GM12878 (cell line): Measurements from ENCODE around the gene SPATA46. TPM values are rescaled to one million over a fixed set of nuclear protein-coding genes. Genes with fewer than 3 reads are reported as not detected.

ENCODE experiments used
- ATAC-seq: fragments of 200-7000 bp; cut with Tn5 transposase; 3 replicates; pipeline ENCODE4 v1.9.1; 2020; ENCODE audit warnings: mild to moderate bottlenecking, moderate library complexity
- BruUV-seq: library from RNA; stranded (reverse); fragments of 400-500 nt; replicated peaks from 2 replicates; lab custom pipeline; 2021; lab: Mats Ljungman, UMichigan
- CTCF ChIA-PET: fragments of 300-600 bp; sonication (Branson Sonifier 250); formaldehyde crosslinking; extraction: SDS; loops from one replicate; lab custom pipeline; 2021; ENCODE audit warnings: inconsistent platforms; lab: Yijun Ruan, JAX
- POLR2A ChIA-PET: fragments of 350-600 bp; formaldehyde crosslinking; extraction: SDS; loops from one replicate; lab custom pipeline; 2021; ENCODE audit warnings: inconsistent platforms; lab: Charles Lee
- RAD21 ChIA-PET: fragments of 300-600 bp; sonication (Branson Sonifier 250); formaldehyde crosslinking; loops from one replicate; lab custom pipeline; 2023; ENCODE audit warnings: antibody characterized with exemption; ENCODE audit not compliant: unreplicated experiment; lab: Charles Lee
- SMC1A ChIA-PET: fragments of 300-600 bp; sonication (Branson Sonifier 250); formaldehyde crosslinking; loops from one replicate; lab custom pipeline; 2023; ENCODE audit not compliant: unreplicated experiment, uncharacterized antibody; lab: Charles Lee
- DNase-seq: peaks from one replicate; pipeline ENCODE4 v3.0.0-alpha.2; 2011; ENCODE audit warnings: low read depth, low spot score
- FAIRE-seq: peaks from 3 replicates; lab custom pipeline; 2011; peaks lifted over from hg19 to GRCh38; lab: Jason Lieb, UNC
- H2AFZ ChIP-seq: 2 replicates; pipeline ENCODE4 v1.6.0; 2011; ENCODE audit warnings: low read depth, low read length, control low read depth; ENCODE audit not compliant: control insufficient read depth
- H3K27ac ChIP-seq: 2 replicates; pipeline ENCODE4 v1.5.1; 2011; ENCODE audit warnings: control low read depth; ENCODE audit not compliant: control insufficient read depth, insufficient read depth
- H3K27me3 ChIP-seq, 2 experiments: replicated peaks in 1 of 2; 2 replicates each; pipeline versions ENCODE4 v1.6.0 to v1.6.1; 2011; ENCODE audit warnings: low read length in 1 of 2; ENCODE audit not compliant: control insufficient read depth in 2 of 2, insufficient read depth in 2 of 2
- H3K36me3 ChIP-seq, 2 experiments: 2 replicates each; pipeline ENCODE4 v1.5.1; 2011; ENCODE audit warnings: low read length in 1 of 2; ENCODE audit not compliant: control insufficient read depth in 2 of 2, insufficient read depth in 2 of 2
- H3K4me1 ChIP-seq: 2 replicates; pipeline ENCODE4 v1.6.1; 2011; ENCODE audit warnings: mild to moderate bottlenecking, low read length, moderate library complexity, mixed read lengths; ENCODE audit not compliant: control insufficient read depth, insufficient read depth
- H3K4me2 ChIP-seq: 2 replicates; pipeline ENCODE4 v1.6.0; 2011; ENCODE audit warnings: control low read depth; ENCODE audit not compliant: control insufficient read depth, insufficient read depth
- H3K4me3 ChIP-seq: fragments of 200-600 bp; sonication (generic); 2 replicates; pipeline ENCODE4 v1.5.1; 2016
- H3K79me2 ChIP-seq: 2 replicates; pipeline ENCODE4 v1.6.0; 2011; ENCODE audit warnings: low read length; ENCODE audit not compliant: control insufficient read depth, insufficient read depth
- H3K9ac ChIP-seq: 2 replicates; pipeline ENCODE4 v1.8.0; 2011; ENCODE audit warnings: low read length, control low read depth, mixed read lengths; ENCODE audit not compliant: control insufficient read depth, insufficient read depth
- H3K9me3 ChIP-seq: replicated peaks from 3 replicates; pipeline ENCODE4 v1.5.1; 2011; ENCODE audit warnings: mild to moderate bottlenecking, low read length; ENCODE audit not compliant: control insufficient read depth, insufficient read depth
- H4K20me1 ChIP-seq: 2 replicates; pipeline ENCODE4 v1.6.0; 2011; ENCODE audit not compliant: control insufficient read depth, insufficient read depth
- SMARCA5 ChIP-seq: fragments of 450-650 bp; IDR thresholded peaks from 2 replicates; pipeline ENCODE4 v1.6.1; 2017; ENCODE audit warnings: mild to moderate bottlenecking
- WGBS: methylation state at CpG from one replicate; pipeline ENCODE4 v1.1.6; 2016; ENCODE audit warnings: low lambda C conversion rate; ENCODE audit not compliant: insufficient replicate concordance, insufficient coverage; ENCODE audit errors: missing lambda C conversion rate; 5-methylcytosine and 5-hydroxymethylcytosine counted together
- in situ Hi-C: fragments of 300-500 bp; cut with MboI; formaldehyde crosslinking; loops from 9 replicates; pipeline ENCODE4 v1.14.3; 2018; ENCODE audit warnings: mixed read lengths
- intact Hi-C: fragments of 100-400 bp; cut with micrococcal nuclease; formaldehyde crosslinking; loops from one replicate; pipeline ENCODE4 v1.14.2; 2022; ENCODE audit not compliant: unreplicated experiment
- polyA plus RNA-seq, 11 experiments: library from polyadenylated mRNA; depleted of rRNA in 4 of 11; unstranded in 6 of 11; stranded (reverse) in 5 of 11; fragments of >200 nt; fragmentation: Nextera tagmentation in 4 of 11; fragmentation: Illumina TruSeq in 1 of 11; extraction: Ambion mirVana in 4 of 11; extraction: Trizol in 1 of 11; gene quantifications; 1 replicate in 1 of 11; 2 replicates in 10 of 11; pipeline versions ENCODE4 v1.2.1 to v1.2.3, GENCODE V29; 2011 to 2016; ENCODE audit warnings: inconsistent platforms in 2 of 11, missing spikeins in 2 of 11, low read depth in 1 of 11
- total RNA-seq, 4 experiments: library from RNA; depleted of rRNA in 3 of 4; stranded (reverse); fragments of >200 nt in 3 of 4; fragmentation: Illumina TruSeq in 1 of 4; extraction: Trizol in 1 of 4; gene quantifications; 2 replicates each; pipeline versions ENCODE4 v1.2.1 to v1.2.3, GENCODE V29; 2013 to 2021
- TF ChIP-seq, protein P1 (sequence below): IDR thresholded peaks from 2 replicates; pipeline ENCODE4 v1.6.1; 2012; ENCODE audit warnings: low read depth, low read length, improper control_type of control experiment
- TF ChIP-seq, protein P2 (sequence below): fragments of 450-650 bp; formaldehyde crosslinking; IDR thresholded peaks from 2 replicates; pipeline ENCODE4 v1.4.0; 2022; ENCODE audit warnings: mild to moderate bottlenecking, moderate library complexity

Gene SPATA46
- total and polyA plus RNA-seq, 10 of the 15 experiments (the other 5 are each of a cell fraction or from before 2014, with no cell fraction given) = not detected

DNA sequence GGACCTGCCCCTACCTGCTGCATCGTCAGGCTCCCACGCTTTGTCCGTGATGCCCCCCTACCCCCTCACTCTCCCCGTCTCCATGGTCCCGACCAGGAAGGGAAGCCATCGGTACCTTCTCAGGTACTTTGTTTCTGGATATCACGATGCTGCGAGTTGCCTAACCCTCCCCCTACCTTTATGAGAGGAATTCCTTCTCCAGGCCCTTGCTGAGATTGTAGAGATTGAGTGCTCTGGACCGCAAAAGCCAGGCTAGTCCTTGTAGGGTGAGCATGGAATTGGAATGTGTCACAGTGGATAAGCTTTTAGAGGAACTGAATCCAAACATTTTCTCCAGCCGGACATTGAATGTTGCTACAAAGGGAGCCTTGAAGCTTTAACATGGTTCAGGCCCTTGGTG, 8.9 kb downstream of the SPATA46 start:
- Histone ChIP-seq H3K27ac (no peak overlapping the region), H3K4me2 (no peak overlapping the region), H3K36me3 (no peaks in the 10 kb centered on the region), H4K20me1 (no peaks in the 10 kb centered on the region), H3K4me3 (no peak overlapping the region), H3K9me3 (no peaks in the 10 kb centered on the region), H3K9ac (no peak overlapping the region), H3K27me3 (no peaks in the 10 kb centered on the region), H3K79me2 (no peaks in the 10 kb centered on the region), H2AFZ (no peak overlapping the region), H3K4me1 (no peaks in the 10 kb centered on the region)
- ChIA-PET SMC1A (interaction anchor here (1.1 kb wide), 1 partner anchor 23 kb away, joined by 5 read pairs; no protein-coding TSS in a partner anchor), RAD21 (interaction anchor here (1.1 kb wide), 1 partner anchor 15 kb away, joined by 3 read pairs; no protein-coding TSS in a partner anchor), POLR2A (no interaction called here), CTCF (interaction anchor here (1.5 kb wide), 1 partner anchor 10 kb away, joined by 9 read pairs; no protein-coding TSS in a partner anchor)
- 38% methylated on average over 10 of the region's 10 CpGs for WGBS
- TF ChIP-seq, protein P1, sequence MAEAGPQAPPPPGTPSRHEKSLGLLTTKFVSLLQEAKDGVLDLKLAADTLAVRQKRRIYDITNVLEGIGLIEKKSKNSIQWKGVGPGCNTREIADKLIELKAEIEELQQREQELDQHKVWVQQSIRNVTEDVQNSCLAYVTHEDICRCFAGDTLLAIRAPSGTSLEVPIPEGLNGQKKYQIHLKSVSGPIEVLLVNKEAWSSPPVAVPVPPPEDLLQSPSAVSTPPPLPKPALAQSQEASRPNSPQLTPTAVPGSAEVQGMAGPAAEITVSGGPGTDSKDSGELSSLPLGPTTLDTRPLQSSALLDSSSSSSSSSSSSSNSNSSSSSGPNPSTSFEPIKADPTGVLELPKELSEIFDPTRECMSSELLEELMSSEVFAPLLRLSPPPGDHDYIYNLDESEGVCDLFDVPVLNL = no peak
- TF ChIP-seq, protein P2, sequence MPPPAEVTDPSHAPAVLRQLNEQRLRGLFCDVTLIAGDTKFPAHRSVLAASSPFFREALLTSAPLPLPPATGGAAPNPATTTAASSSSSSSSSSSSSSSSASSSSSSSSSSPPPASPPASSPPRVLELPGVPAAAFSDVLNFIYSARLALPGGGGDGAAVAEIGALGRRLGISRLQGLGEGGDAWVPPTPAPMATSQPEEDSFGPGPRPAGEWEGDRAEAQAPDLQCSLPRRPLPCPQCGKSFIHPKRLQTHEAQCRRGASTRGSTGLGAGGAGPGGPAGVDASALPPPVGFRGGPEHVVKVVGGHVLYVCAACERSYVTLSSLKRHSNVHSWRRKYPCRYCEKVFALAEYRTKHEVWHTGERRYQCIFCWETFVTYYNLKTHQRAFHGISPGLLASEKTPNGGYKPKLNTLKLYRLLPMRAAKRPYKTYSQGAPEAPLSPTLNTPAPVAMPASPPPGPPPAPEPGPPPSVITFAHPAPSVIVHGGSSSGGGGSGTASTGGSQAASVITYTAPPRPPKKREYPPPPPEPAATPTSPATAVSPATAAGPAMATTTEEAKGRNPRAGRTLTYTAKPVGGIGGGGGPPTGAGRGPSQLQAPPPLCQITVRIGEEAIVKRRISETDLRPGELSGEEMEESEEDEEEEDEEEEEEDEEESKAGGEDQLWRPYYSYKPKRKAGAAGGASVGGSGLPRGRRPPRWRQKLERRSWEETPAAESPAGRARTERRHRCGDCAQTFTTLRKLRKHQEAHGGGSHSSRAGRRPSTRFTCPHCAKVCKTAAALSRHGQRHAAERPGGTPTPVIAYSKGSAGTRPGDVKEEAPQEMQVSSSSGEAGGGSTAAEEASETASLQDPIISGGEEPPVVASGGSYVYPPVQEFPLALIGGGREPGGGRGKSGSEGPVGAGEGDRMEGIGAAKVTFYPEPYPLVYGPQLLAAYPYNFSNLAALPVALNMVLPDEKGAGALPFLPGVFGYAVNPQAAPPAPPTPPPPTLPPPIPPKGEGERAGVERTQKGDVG (CRISPR knock-in tag) = no peak
- TF ChIP-seq SMARCA5 = no peak
- in situ Hi-C loops (no loop called here), intact Hi-C loops (no loop called here)
- BruUV-seq = no TSS peak
- no peak for FAIRE-seq
- DNase-seq = no peak
- no peak for ATAC-seq
